Esophagus squamous epithelium (tissue), 5 donors: Measurements from ENCODE around the gene CLDN2. TPM values are rescaled to one million over a fixed set of nuclear protein-coding genes. Genes with fewer than 3 reads are reported as not detected.

Source experiments
- DNase-seq: peaks from one replicate; lab custom pipeline; 2025; lab: John Stamatoyannopoulos, UW
- H3K27ac ChIP-seq, 4 donors: fragments of 200-600 bp; sonication (generic); one replicate each; pipeline ENCODE4 v1.5.1; 2016 to 2019; ENCODE audit warnings: mild to moderate bottlenecking in 1 of 4
- H3K27me3 ChIP-seq, 4 donors: fragments of 200-600 bp; sonication (generic); 1 replicate in 3 of 4; 2 replicates in 1 of 4; pipeline versions ENCODE4 v1.5.1 to v1.6.0; 2017 to 2021; ENCODE audit warnings: antibody characterized with exemption in 1 of 4
- H3K36me3 ChIP-seq, 3 donors: fragments of 200-600 bp; sonication (generic); one replicate each; pipeline ENCODE4 v1.5.1; 2016 to 2019
- H3K4me1 ChIP-seq, 3 donors: fragments of 200-600 bp; sonication (generic); one replicate each; pipeline ENCODE4 v1.5.1; 2017 to 2019
- H3K4me3 ChIP-seq, 4 donors: fragments of 200-600 bp; sonication (generic); 1 replicate in 3 of 4; 2 replicates in 1 of 4; pipeline ENCODE4 v1.5.1; 2016 to 2019; ENCODE audit warnings: mild to moderate bottlenecking in 2 of 4, moderate library complexity in 1 of 4
- H3K9me3 ChIP-seq, 3 donors: fragments of 200-600 bp; sonication (generic); one replicate each; pipeline ENCODE4 v1.5.1; 2016 to 2019
- CTCF ChIP-seq, 6 experiments: fragments of 450-650 bp in 4 of 6; fragments of 200-600 bp in 2 of 6; sonication (generic) in 2 of 6; IDR thresholded peaks; one replicate each; pipeline ENCODE4 v1.5.1; 2016 to 2019; ENCODE audit warnings: antibody characterized with exemption in 6 of 6, mild to moderate bottlenecking in 4 of 6, moderate library complexity in 4 of 6
- POLR2A ChIP-seq, 4 donors: fragments of 450-650 bp; IDR thresholded peaks; one replicate each; pipeline ENCODE4 v1.6.1; 2017; ENCODE audit warnings: antibody characterized with exemption in 4 of 4, mild to moderate bottlenecking in 4 of 4, moderate library complexity in 3 of 4
- WGBS, 2 donors: methylation state at CpG; one replicate each; pipeline ENCODE4 v1.1.5; 2018; 5-methylcytosine and 5-hydroxymethylcytosine counted together
- intact Hi-C: fragments of 100-400 bp; cut with DNase I; formaldehyde crosslinking; loops from one replicate; pipeline ENCODE4 v1.15.0; 2022
- total RNA-seq, 4 donors: library from RNA; depleted of rRNA; stranded (reverse); fragments of >200 nt; gene quantifications; one replicate each; pipeline ENCODE4 v1.1.0, GENCODE V29; 2016
- donor health status: DM: yes; HTN: yes; CAD: no.

The CLDN2 gene
- total RNA-seq, 4 donors from 2014 or later: not detected

GRCh38 chrX:106891762-106892460 lies 28.3 kb upstream of the CLDN2 start:
- Histone ChIP-seq H3K36me3 (no peaks in the 10 kb centered on the region), H3K27ac (no peak overlapping the region), H3K9me3 (no peaks in the 10 kb centered on the region), H3K4me3 (no peak overlapping the region), H3K27me3 (peaks cover 0 to 25% (median 0%) of the 10 kb centered on the region in 4 donors), H3K4me1 (peaks cover 0 to 17% (median 0%) of the 10 kb centered on the region in 3 donors)
- intact Hi-C loops: no loop called here
- 51 to 56% methylated on average over 3 to 7 of the region's 7 CpGs for WGBS, 2 donors
- no peak for DNase-seq
- TF ChIP-seq CTCF (IDR thresholded peaks at IDR 0.05) (no peak), POLR2A (IDR thresholded peaks at IDR 0.05) (no peak)

GRCh38 chrX:106894392-106894909 lies 25.8 kb upstream of the CLDN2 start:
- Histone ChIP-seq H3K27me3 (peaks cover 0 to 25% (median 0%) of the 10 kb centered on the region in 4 donors), H3K4me1 (peaks cover 0 to 17% (median 0%) of the 10 kb centered on the region in 3 donors), H3K36me3 (no peaks in the 10 kb centered on the region), H3K4me3 (no peak overlapping the region), H3K27ac (no peak overlapping the region), H3K9me3 (no peaks in the 10 kb centered on the region)
- 0 to 14% methylated on average over 2 to 3 of the region's 6 CpGs for WGBS, 2 donors
- intact Hi-C loops: no loop called here
- no peak for TF ChIP-seq POLR2A (IDR thresholded peaks at IDR 0.05)
- TF ChIP-seq CTCF (IDR thresholded peaks at IDR 0.05): peak; percentile 26 to 79 (median 70)
- DNase-seq: no peak

GRCh38 chrX:106894978-106895452 lies 25.2 kb upstream of the CLDN2 start:
- Histone ChIP-seq H3K9me3 (no peaks in the 10 kb centered on the region), H3K4me3 (no peak overlapping the region), H3K36me3 (no peaks in the 10 kb centered on the region), H3K4me1 (peaks cover 0 to 17% (median 0%) of the 10 kb centered on the region in 3 donors), H3K27me3 (peaks cover 0 to 25% (median 0%) of the 10 kb centered on the region in 4 donors), H3K27ac (no peak overlapping the region)
- intact Hi-C loops: no loop called here
- WGBS, 2 donors: 7 to 20% methylated on average over 1 to 3 of the region's 3 CpGs
- no peak for DNase-seq
- TF ChIP-seq CTCF (IDR thresholded peaks at IDR 0.05) (no peak), POLR2A (IDR thresholded peaks at IDR 0.05) (no peak)

GRCh38 chrX:106897259-106897658 lies 22.9 kb upstream of the CLDN2 start:
- DNase-seq: no peak
- peaks cover 0 to 28% (median 0%) of the 10 kb centered on the region in 4 donors for H3K27me3 ChIP-seq
- H3K36me3 ChIP-seq: no peaks in the 10 kb centered on the region
- TF ChIP-seq CTCF (IDR thresholded peaks at IDR 0.05): no peak
- no peak for TF ChIP-seq POLR2A (IDR thresholded peaks at IDR 0.05)
- no peak overlapping the region for H3K27ac ChIP-seq
- intact Hi-C loops: no loop called here
- H3K4me1 ChIP-seq: peaks cover 0 to 17% (median 0%) of the 10 kb centered on the region in 3 donors
- no peak overlapping the region for H3K4me3 ChIP-seq
- H3K9me3 ChIP-seq: no peaks in the 10 kb centered on the region
- WGBS, 2 donors: 66 to 72% methylated on average over 6 of the region's 6 CpGs

- Histone ChIP-seq H3K36me3 (no peaks in the 10 kb centered on the region), H3K4me3 (no peak overlapping the region), H3K27me3 (peaks cover 0 to 18% (median 0%) of the 10 kb centered on the region in 4 donors), H3K9me3 (no peaks in the 10 kb centered on the region), H3K4me1 (peaks cover 0 to 17% (median 0%) of the 10 kb centered on the region in 3 donors), H3K27ac (no peak overlapping the region)
- intact Hi-C loops: no loop called here
- TF ChIP-seq CTCF (IDR thresholded peaks at IDR 0.05): peak in 3 of 6 experiments; percentile 21 to 39 (median 29)
- TF ChIP-seq POLR2A (IDR thresholded peaks at IDR 0.05): no peak
- no peak for DNase-seq
- WGBS, 2 donors: 21 to 25% methylated on average over 1 of the region's 1 CpG
These were observed 21.7 kb upstream of the CLDN2 start for GRCh38 chrX:106898462-106898861.
